ENCODE data around the gene GPANK1.
A peak's percentile ranks its signal among the peaks of the same experiment; 100 is the strongest.

GPANK1 gene

DNA sequence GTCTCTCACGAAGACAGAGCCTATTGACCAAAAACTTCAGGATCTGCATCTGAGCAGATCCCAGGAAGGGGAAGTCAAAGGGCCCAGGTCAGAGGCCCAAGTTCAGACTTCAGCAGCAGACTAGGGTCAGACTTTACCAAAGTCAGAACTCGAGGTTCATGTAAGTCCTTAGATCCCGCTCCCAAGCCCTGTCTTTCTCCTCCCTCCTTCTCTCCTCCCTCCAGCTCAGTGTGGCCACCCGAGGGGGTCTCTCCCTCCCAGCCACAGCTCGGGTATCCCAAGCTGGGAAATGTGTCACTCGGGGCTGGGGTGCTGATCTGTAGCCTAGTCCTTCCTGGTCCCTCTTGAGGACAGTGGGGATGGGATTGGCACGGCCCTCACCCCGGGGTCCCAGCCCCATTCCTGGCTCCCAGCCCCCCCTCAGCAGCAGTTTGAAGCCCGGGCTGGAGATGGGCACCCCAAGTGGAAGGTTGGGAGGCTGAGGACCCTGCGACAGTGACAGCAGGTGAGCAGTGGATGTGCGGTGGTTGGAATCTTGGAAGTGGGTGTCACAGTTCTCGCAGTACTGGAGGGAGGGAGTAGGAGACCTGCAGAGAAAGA, 2.6 kb downstream of the GPANK1 start:
- no peak for DNase-seq

DNA sequence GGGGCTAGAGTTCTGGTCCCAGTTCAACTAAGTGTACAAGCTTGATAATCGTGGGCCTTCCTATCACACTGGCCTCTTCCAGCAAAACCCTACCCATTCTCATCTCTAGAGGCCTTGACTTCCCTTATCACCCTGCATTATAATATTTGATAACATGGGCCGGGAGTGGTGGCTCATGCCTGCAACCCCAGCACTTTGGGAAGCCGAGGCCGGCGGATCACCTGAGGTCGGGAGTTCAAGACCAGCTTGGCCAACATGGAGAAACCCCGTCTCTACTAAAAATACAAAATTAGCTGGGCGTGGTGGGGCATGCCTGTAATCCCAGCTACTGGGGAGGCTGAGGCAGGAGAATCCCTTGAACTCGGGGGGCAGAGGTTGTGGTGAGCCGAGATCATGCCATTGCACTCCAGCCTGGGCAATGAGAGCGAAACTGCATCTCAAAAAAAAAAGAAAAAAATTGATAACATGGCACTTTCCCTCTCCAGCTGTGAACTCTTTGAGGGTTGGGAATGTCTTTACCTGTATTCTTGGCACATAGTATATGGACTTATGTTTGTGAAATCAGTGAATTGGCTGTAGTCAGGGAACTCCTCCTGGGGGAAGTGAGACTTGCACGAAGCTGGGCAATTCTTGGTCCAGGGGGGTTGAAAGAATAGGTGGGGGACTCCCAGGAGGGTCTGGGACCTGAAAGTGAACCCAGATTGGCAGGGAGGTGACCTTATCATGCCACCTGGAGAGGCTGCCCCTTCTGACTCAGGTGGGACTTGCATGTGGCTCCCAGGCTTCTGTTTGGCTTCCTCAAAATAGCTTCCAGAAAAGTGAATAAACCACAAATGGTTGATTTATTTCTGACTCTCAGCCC, 3.3 kb downstream of the GPANK1 start:
- DNase-seq, result no peak

- DNase-seq, result peak; percentile 82
These were observed 4.2 kb downstream of the GPANK1 start, which contains the start of gene C6orf47 for GRCh38 chr6:31660381-31661261. C6orf47 (minus strand) TSS chr6:31660778; CDS start chr6:31659947, 831 bp downstream.

- DNase-seq, result no peak
These were observed 5.0 kb downstream of the GPANK1 start for GRCh38 chr6:31659649-31660380.

- DNase-seq, result no peak
These were observed 5.7 kb downstream of the GPANK1 start for GRCh38 chr6:31658983-31659648.

- DNase-seq, result no peak
These were observed 6.6 kb downstream of the GPANK1 start for GRCh38 chr6:31658158-31658688.

GRCh38 chr6:31657406-31658157, 7.2 kb downstream of the GPANK1 start:
- no peak for DNase-seq

DNA sequence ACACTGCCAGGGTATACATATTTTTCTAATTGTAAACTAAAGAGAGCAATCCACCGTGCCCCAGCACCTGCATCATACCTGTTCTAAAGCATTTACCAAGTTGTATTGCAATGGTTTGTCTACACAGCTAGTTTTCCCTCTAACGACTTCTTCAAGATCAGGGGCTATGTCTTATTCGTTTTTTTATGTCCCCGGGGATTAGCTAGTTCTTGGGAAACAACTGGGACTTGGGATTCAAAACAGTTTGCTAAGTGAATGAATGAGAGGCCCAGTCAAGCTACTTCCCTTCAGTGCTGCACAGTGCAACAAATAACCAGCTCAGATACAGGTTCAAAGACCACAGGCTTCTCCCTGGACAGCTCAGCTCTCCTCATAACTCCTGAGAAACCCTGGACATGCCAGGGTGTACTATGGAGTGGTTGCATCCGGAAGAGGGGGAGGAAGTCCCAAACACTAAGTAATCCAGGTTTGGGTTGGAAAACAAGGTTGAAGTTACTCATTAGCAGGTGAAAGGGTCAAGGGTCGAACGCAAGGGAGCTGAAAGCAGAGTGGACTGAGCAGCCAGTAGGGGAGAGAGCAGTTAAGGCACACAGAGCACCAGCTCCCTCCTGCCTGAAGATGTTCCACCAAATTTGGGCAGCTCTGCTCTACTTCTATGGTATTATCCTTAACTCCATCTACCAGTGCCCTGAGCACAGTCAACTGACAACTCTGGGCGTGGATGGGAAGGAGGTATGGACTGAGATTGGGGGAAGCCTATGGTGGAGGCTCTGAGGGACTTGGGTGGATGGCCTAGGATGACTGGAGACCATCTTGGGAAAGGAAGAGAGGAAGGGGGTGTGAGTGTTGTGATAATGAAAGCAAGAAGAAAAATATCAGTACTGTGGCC, 9.2 kb downstream of the GPANK1 start, which contains the start of gene APOM:
TSS of gene APOM (plus strand) at position 546 of the 889 bp plus-strand sequence. CDS start at position 619, 73 bp downstream.
- no peak for DNase-seq

DNA sequence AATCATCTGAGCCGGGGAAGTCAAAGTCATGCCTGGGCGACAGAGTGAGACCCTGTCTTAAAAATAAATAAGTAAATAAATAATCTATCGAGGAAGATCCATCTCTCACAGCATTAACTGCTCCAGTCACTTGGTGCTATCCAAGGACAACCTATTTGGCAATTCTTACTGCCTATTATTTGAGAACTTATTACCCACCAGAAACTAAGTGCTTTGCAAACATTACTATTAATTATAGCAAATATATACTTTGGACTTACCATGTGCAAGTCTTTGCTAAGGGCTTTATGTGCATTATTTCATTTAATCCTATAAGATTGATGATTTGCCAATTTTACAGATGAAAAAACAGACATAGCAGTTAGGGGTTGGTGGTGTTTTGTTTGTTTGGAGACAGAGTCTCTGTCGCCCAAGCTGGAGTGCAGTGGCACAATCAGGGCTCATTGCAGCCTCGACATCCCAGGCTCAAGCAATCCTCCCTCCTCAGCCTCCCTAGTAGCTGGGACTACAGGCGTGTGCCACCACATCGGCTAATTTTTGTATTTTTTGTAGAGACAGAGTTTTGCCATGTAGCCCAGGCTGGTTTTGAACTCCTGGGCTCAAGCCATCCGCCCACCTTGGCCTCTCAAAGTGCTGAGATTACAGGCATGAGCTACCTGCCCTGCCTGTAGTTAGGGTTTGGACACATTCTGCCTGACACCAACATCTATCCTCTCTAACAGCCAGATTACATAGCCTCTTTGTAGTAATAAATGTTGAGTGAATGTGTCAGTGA, 10.0 kb downstream of the GPANK1 start:
- DNase-seq, result no peak

GRCh38 chr6:31652925-31653724, 11.7 kb downstream of the GPANK1 start:
- peak; percentile 94 for DNase-seq

DNA sequence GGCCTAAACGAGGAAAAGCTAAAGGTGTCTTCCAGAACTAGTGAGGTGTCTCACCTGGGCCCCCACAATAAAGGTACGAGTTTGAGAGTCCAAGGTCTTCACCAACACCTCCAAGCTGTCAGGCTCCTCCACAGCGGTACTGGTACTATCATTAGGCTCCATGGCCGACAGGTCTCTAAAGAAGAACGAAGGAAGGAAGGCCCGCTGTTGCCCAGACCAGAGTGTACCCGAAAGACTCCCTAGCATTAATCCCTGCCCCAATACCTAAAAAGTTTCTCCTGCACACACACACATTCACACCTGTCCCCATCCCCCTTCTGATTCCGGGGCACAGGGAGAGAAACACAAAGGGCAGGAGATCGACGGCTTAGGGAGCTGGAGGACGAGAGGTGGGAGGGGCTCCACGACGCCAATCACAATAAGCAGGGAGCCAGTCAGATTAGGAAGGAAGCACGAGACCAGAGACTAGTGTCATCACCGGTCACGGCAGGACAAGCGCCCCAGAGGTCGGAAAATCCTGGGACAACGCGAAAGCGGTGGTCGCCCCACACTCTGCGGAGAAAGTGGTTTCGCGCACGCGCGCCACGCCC, 13.1 kb downstream of the GPANK1 start:
- peak; percentile 76 for DNase-seq

- no peak for DNase-seq
These were observed 19.5 kb downstream of the GPANK1 start for GRCh38 chr6:31645325-31645724.

- DNase-seq, result no peak
These were observed 20.9 kb downstream of the GPANK1 start for GRCh38 chr6:31643818-31644454.

- DNase-seq, result no peak
These were observed 21.8 kb downstream of the GPANK1 start for GRCh38 chr6:31642798-31643570.

DNA sequence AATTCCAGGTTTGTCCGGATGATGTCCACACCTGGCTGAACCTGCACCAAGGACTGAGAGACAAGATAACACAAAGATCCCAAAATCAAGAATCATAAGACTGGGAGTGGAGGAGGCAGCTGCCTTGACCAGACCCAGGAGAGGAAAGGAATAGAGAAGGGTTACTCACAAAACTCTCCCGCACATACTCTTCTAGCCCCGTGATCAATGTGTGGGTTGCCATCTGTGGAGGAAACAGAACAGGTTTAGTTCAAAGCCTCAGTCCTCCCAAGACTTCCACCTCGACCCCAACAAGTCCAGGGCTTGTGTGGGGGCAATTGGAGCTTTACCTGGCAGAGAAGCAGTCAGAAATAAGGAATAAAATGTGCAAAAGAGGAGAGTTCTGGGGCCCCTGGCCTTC, 23.4 kb downstream of the GPANK1 start:
- DNase-seq, result no peak

DNA sequence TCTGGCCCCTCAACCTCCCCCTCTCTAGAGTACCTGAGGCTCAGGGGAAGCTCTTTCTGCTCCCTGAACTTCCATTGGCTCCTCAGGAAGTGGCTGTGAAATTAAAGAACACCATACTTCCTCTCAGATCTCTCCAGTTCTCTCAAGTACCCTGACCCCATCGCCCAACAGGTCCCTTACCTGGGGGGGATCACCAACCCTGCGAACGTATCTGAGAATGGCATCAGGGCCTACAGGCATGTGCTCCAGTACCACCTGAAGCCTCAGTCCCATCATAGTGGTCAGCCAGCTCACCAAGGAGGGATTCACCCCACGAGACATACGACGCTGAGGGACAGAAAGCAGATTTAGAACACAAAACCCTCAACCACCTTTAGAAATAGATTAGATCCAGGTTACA, 24.2 kb downstream of the GPANK1 start:
- DNase-seq, result no peak

Data from fibroblast of skin of scalp (primary cell).